IPS-20b (cell line): Measurements from ENCODE around the gene TMED6.

ENCODE experiments used
- H3K27ac ChIP-seq: one replicate; pipeline ENCODE4 v1.5.1; 2013; ENCODE audit warnings: low read length
- H3K27me3 ChIP-seq: 2 replicates; pipeline ENCODE4 v1.6.1; 2013; ENCODE audit warnings: mild to moderate bottlenecking, low read length, inconsistent platforms; ENCODE audit not compliant: insufficient read depth
- H3K36me3 ChIP-seq: 2 replicates; pipeline ENCODE4 v1.6.1; 2013; ENCODE audit warnings: low read depth, mild to moderate bottlenecking, inconsistent platforms, low read length, moderate library complexity; ENCODE audit not compliant: insufficient read depth
- H3K4me1 ChIP-seq: 2 replicates; pipeline ENCODE4 v1.6.1; 2013; ENCODE audit warnings: mild to moderate bottlenecking, control low read depth, inconsistent platforms, low read length, moderate library complexity; ENCODE audit not compliant: insufficient read depth
- H3K4me3 ChIP-seq: 2 replicates; pipeline ENCODE4 v1.5.1; 2013; ENCODE audit warnings: mild to moderate bottlenecking, low read length, inconsistent platforms
- H3K9ac ChIP-seq: 2 replicates; pipeline ENCODE4 v1.6.1; 2013; ENCODE audit warnings: low read depth, mild to moderate bottlenecking, inconsistent platforms, low read length, moderate library complexity
- H3K9me3 ChIP-seq: 2 replicates; pipeline ENCODE4 v1.6.1; 2013; ENCODE audit warnings: mild to moderate bottlenecking, low read depth, low read length, inconsistent platforms; ENCODE audit not compliant: insufficient read depth

Gene TMED6

DNA sequence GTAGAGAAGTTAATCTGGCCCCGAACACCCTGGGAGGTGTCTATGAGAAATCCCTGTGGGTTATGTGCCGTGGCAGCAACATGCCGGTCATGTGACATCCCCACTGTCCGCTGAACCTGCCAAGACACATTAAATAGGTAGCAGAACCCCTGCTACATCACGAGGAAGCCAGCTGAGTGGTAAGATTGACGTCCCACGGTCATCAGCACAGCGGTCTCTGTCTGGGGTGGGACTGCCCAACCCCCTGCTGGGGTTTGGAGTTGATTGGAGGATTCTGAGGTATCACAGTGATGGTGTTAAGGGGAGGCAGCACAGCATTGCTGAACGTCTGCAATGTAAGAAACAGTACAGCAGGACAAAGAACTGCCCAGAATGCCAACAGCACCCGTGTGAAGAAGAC is 2.0 kb downstream of the TMED6 start:
- H3K36me3 ChIP-seq, result peaks cover under 1% of the 10 kb centered on the region; the same call in 1 of the 2 replicates
- no peaks in the 10 kb centered on the region for H3K9me3 ChIP-seq
- H3K4me3 ChIP-seq, result no peak overlapping the region
- H3K9ac ChIP-seq, result no peak overlapping the region
- H3K4me1 ChIP-seq, result no peaks in the 10 kb centered on the region
- H3K27ac ChIP-seq, result no peak overlapping the region
- H3K27me3 ChIP-seq, result no peaks in the 10 kb centered on the region

DNA sequence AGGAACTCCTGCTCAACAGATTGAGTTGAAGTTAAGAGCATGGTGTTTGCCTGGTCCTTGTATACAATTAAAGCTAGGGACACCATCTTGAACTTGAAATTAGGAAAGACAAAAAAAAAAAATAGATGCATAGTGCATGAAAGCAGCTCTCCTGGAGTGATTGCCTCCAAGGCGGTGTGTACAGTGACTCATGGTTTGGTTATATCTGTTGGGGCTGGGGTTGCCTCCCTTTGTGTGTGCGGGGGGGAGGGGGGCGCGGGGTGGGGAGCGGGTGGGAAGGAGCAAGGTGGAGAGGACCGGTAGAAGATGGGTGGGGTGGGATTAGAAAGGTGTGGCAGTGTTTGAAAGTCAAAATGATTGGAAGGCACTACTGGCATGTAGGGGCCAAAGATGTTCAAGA is 3.4 kb downstream of the TMED6 start:
- H3K9me3 ChIP-seq, result no peaks in the 10 kb centered on the region
- no peak overlapping the region for H3K9ac ChIP-seq
- peaks cover 13% of the 10 kb centered on the region for H3K36me3 ChIP-seq
- H3K27me3 ChIP-seq, result no peaks in the 10 kb centered on the region
- H3K27ac ChIP-seq, result no peak overlapping the region
- H3K4me1 ChIP-seq, result no peaks in the 10 kb centered on the region
- H3K4me3 ChIP-seq, result no peak overlapping the region

DNA sequence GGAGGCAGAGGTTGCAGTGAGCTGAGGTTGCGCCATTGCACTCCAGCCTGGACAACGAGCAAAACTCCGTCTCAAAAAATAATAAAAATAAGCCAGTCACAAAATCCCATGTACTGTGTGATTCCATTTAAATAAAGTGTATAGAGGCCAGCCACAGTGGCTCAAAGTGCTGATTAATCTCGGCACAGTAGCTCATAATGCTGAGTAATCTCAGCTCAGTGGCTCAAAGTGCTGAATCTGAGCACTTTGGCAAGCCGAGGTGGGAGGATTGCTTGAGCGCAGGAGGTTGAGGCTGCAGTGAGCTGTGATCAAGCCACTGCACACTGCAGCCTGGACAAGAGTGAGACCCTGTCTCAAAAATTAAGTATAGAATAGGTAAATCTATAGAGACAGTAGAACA is 4.9 kb downstream of the TMED6 start:
- Histone ChIP-seq H3K9me3 (no peaks in the 10 kb centered on the region), H3K4me3 (no peak overlapping the region), H3K27me3 (no peaks in the 10 kb centered on the region), H3K4me1 (no peaks in the 10 kb centered on the region), H3K27ac (no peak overlapping the region), H3K36me3 (peaks cover 28% of the 10 kb centered on the region), H3K9ac (no peak overlapping the region)

DNA sequence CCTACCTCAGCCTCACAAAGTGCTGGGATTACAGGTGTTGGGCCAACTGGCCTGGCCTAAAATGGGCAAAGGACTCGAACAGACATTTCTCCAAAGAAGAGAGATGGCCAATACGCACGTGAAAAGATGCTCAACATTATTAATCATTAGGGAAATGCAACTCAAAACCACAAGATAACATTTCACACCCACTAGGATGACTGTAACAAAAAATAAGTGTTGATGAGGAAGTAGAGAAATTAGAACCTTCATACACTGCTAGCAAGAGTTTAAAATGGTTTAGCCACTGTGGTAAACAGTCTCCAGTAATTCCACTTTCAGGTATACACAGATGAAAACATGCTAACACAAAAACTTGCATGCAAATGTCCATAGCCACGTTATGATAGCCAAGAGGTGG is 5.7 kb downstream of the TMED6 start:
- Histone ChIP-seq H3K36me3 (peaks cover 36% of the 10 kb centered on the region), H3K9ac (no peak overlapping the region), H3K27ac (no peak overlapping the region), H3K4me1 (peaks cover 2% of the 10 kb centered on the region; the same call in 1 of the 2 replicates), H3K9me3 (no peaks in the 10 kb centered on the region), H3K4me3 (no peak overlapping the region), H3K27me3 (no peaks in the 10 kb centered on the region)

DNA sequence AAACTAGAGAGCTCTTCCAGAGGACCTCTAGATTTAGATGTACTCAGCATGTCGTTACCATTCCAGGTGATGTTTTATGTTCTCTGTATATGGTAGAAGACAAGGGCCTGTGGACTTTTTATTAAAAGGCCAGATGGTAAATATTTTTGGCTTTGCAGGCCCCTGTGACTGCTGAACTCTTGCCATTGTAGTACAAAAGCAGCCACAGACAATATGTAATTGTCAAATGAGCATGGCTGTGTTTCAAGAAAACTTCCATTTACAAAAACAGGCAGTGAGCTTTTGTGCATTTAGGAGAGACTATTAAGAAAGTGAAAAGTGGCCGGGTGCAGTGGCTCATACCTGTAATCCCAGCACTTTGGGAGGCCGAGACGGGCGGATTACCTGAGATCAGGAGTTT is 7.4 kb downstream of the TMED6 start:
- Histone ChIP-seq H3K27ac (no peak overlapping the region), H3K4me1 (peaks cover 6% of the 10 kb centered on the region; the same call in 1 of the 2 replicates), H3K9ac (no peak overlapping the region), H3K27me3 (no peaks in the 10 kb centered on the region), H3K36me3 (peaks cover 40% of the 10 kb centered on the region), H3K9me3 (no peaks in the 10 kb centered on the region), H3K4me3 (no peak overlapping the region)

DNA sequence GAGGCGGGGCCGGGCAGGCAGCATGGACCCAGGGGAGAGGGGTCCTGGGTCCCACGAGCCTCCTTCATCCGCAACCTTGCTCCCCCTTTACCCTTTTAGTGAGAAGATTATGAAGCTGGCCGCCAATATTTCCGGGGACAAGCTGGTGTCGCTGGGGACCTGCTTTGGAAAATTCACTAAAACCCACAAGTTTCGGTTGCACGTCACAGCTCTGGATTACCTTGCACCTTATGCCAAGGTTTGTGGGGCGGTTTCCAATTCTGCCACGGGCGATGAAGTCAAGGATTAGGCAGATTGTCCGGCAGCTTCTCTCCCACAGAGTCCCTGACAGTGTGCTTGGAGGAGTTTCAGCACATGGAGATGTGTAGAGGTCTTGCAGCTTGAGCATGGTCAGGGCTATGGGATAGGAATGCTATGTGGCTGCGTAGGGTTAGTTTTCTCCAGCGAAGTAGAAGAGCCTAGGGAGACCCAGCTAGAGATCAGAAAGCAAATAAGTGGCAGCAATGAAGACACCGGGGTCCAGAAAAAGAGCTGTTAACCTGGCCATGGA is 11.4 kb downstream of the TMED6 start:
- Histone ChIP-seq H3K9me3 (no peaks in the 10 kb centered on the region), H3K4me3 (peak overlapping the region; percentile 83), H3K36me3 (peaks cover 55% of the 10 kb centered on the region), H3K4me1 (peaks cover 6% of the 10 kb centered on the region; the same call in 1 of the 2 replicates), H3K9ac (peak overlapping the region; percentile 88), H3K27me3 (no peaks in the 10 kb centered on the region), H3K27ac (peak overlapping the region; percentile 43)

DNA sequence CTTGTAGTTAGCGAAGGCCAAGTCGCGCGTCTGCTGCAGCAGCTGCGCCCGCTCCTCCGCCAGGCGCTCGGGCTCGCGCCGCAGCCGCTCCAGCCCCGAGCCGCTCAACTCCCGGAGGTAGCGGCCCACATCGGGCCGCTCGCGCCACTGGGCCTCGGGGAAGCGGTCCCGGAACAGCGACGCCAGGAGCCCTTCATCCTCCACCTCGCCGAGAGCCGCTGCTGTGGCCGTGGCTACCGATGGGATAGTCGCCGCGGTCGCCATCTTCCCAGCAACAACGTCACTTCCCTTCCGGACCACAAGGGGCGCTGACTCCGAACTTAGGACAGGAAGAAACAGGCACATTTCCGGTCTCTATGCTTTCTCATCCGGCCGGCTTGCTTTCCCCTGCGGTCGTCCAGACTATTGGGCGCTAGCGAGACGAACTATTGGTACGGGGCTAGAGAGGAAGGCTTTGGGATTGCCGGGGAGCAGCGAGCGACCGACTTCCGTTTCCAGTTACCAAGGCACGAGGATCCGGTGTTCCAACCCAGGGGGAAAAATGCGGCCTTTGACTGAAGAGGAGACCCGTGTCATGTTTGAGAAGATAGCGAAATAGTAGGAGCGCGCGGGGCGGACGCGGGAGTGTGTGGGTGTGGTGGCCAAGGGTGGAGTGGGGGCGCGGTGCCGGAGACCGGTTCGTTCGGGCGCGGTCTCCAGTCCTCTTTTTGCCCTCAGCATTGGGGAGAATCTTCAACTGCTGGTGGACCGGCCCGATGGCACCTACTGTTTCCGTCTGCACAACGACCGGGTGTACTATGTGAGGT is 12.1 kb downstream of the TMED6 start, which contains the start of the genes COG8 and NIP7:
Gene COG8, minus strand, starts transcription at position 276 of the 806 bp plus-strand sequence. Its CDS starts 12 bp downstream, at position 264.
Gene NIP7, plus strand, starts transcription at position 484 of the 806 bp plus-strand sequence. Its CDS starts 58 bp downstream, at position 542.
- Histone ChIP-seq H3K9me3 (no peaks in the 10 kb centered on the region), H3K27ac (peak within 1 kb of the TSS; percentile 89), H3K4me1 (peaks cover 6% of the 10 kb centered on the region; the same call in 1 of the 2 replicates), H3K4me3 (peak within 1 kb of the TSS; percentile 83), H3K9ac (peak within 1 kb of the TSS; percentile 88), H3K36me3 (peaks cover 62% of the 10 kb centered on the region), H3K27me3 (no peaks in the 10 kb centered on the region)

DNA sequence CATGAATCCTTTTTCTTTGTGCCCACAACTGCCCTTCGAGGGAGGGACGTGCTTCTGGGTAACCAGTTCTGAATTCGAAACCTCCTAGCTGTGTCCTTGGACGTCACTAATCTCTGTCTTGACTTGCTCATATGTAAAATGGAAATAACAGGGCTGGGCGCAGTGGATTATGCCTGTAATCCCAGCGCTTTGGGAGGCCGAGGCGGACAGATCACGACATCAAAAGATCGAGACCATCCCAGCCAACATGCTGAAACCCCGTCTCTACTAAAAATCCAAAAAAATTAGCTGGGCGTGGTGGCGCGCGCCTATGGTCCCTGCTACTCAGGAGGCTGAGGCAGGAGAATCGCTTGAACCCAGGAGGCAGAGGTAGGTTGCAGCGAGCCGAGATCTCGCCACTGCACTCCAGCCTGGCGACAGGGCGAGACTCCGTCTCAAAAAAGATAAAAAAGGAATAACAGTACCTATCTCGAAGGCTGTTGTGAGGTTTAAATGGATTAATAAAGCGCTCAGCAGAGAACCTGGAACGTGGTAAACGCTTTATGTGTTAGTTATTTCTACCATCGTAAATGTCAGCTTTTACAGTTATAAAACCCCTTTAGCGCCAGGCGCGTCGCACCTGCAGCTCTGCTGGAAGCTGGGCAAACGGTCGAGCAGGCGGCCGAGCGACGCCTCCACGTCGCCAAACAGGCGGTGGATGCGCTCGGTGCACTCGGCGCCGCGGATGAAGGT is 12.9 kb downstream of the TMED6 start:
- peak overlapping the region; percentile 83 for H3K4me3 ChIP-seq
- no peaks in the 10 kb centered on the region for H3K27me3 ChIP-seq
- peaks cover 62% of the 10 kb centered on the region for H3K36me3 ChIP-seq
- H3K9ac ChIP-seq, result peak overlapping the region; percentile 88
- peaks cover 6% of the 10 kb centered on the region; the same call in 1 of the 2 replicates for H3K4me1 ChIP-seq
- H3K27ac ChIP-seq, result peak overlapping the region; percentile 89
- H3K9me3 ChIP-seq, result no peaks in the 10 kb centered on the region

DNA sequence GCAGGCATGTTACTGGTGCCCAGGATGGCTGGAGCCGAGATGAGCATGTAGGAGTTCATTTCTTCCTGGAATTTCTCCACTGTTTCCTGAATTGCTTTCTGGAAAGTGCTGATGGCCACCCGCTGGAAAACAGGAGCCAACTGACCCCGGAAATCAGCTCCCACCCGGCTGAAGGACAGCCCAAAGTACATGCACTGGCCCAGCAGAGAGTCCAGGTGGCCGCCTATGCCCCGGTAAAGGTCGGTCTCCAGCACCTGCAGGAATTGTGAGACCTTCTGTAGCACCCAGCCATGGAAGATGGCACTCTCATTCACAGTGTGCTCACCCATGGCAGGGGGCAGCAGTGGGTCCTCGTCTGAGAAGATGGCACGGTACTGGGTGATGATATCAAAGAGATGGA is 16.9 kb downstream of the TMED6 start:
- no peaks in the 10 kb centered on the region for H3K4me1 ChIP-seq
- H3K27me3 ChIP-seq, result no peaks in the 10 kb centered on the region
- no peak overlapping the region for H3K27ac ChIP-seq
- H3K9me3 ChIP-seq, result no peaks in the 10 kb centered on the region
- H3K9ac ChIP-seq, result no peak overlapping the region
- no peak overlapping the region for H3K4me3 ChIP-seq
- H3K36me3 ChIP-seq, result peaks cover 51% of the 10 kb centered on the region

DNA sequence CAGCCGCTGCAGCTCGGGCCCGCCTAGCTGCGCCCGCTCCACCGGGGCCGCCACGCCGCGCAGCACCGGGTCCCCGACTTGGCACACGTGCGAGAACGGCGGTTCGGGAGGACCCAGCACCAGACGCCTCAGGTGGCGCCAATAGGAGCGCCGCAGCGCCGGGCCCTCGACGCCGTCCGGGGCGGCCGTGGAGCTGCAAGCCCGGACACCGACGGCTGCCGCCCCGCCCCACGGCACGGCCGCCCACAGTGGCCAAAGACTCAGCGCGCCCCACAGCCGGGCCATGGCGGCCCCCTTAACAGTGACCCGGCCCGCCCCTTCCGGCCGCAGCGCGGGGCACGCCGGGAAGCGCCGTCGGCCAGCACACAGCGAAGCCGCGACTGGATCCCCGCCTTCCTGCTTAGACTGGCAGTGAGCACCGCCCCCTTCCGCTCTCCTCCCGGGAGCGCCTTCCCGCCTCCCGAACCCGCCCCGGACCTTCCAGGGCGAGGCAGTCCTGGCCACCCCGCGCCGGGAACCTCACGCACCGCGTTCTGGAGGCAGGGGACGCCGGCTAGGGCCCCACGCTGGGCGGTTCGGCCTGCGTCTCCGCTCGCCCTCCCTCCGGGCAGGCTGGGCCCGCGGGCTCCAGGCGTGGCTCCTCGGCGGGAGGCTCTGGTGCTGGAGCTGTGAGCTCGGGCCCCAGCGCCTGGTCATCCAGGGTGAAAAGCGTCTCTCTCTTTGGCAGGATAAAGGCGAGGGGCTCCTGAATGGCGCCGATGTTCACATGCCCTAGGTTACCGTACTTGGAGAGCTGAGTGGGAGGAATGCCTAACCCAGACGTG is 21.1 kb downstream of the TMED6 start, which contains the start of gene PDF:
Gene PDF, minus strand, starts transcription at position 303 of the 824 bp plus-strand sequence. Its CDS starts 18 bp downstream, at position 285.
- Histone ChIP-seq H3K9me3 (no peaks in the 10 kb centered on the region), H3K27ac (peak within 1 kb of the TSS; percentile 87), H3K4me1 (peaks cover 6% of the 10 kb centered on the region; the same call in 1 of the 2 replicates), H3K36me3 (peaks cover 73% of the 10 kb centered on the region), H3K27me3 (no peaks in the 10 kb centered on the region), H3K4me3 (peak within 1 kb of the TSS; percentile 75), H3K9ac (peak within 1 kb of the TSS; percentile 90)
